HG03108 (cell line): ENCODE results near the gene NAALADL1.
"Not testable (repeated sequence)": the region's sequence is repeated elsewhere in the genome, so short reads cannot be mapped to it uniquely, and the experiment has no call there.

Experiments
- ATAC-seq: cut with Tn5 transposase; IDR thresholded peaks from one replicate; pipeline ENCODE4 v1.9.1; 2021; ENCODE audit warnings: moderate library complexity; ENCODE audit not compliant: unreplicated experiment

The NAALADL1 gene

DNA sequence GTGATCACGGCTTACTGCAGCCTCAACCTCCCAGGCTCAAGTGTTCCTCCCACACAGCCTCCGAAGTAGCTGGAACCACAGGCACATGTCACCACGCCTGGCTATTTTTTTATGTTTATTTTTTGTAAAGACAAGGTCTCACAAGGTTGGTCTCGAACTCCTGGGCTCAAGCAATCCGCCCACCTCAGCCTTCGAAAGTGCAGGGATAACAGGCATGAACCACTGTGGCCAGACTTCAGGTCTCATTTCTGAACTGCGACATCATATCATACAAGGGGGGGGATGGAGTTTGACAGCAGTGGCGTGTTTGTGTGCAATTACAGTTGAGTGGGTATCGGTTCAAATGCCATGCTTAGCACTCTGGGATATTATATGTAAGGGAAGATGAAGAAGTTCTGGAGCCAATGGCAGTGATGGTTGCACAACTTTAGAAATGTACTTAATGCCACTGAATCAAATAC, 6.9 kb downstream of the NAALADL1 start:
- ATAC-seq, result no peak

DNA sequence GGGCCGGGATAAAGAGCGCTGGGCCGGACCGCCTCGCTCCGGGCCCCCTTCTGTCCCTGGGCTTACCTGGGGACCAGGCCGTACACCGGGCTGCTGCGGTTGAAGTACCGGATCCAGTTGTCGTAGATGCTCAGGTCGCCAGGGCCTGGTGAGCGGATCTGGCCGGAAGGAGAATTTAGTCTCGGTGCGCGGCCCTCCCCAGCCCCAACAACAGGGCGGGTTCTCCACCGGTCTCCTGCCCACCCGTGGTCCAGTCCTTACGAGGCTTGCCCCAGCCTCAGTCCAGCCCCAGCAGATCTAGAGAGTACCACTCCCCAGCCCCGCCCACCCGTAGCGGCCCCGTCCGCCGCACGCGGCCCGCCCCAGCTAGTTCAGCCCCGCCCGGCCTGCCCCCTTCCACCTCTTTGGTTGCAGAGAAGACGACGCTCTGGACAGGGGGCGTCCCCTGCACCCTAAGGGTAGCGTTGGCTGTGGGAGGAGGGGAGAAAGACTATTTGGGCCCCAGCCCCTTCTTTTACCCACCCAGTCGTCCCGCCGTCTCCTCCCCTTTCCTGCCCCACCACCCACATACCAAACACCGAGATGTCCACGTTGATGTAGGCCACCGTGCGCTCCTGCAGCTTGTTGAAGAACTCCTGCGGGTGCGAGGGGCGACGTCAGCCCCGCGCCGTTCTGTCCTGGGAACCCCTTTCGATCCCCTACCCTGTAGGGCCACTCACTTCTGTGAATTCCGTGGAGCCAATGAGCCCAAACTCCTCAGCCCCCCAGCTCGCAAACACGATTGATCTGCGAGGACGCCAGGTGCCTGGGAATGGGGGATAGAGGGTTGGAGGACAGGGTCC, 10.6 kb downstream of the NAALADL1 start:
- no peak for ATAC-seq

DNA sequence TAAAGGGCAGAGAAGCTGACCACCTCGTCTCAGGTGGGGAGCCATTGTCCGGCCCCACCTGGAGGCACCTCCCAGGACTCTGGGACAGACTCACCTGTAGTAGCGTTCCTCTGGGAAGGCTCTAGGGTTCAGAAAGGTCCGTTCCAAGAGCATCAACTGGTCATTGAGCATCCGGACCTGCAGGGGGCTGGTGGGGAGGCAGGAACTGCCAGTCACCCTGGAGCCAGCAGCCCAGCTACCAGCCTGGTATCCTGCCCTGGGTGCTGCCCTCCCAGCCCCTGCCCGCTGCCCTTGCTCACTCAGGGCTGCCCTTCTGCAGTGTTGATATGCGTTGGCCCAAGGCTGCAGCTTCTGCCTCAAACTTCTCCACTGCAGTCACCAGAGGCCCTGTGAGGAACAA, 12.6 kb downstream of the NAALADL1 start:
- ATAC-seq, result no peak

DNA sequence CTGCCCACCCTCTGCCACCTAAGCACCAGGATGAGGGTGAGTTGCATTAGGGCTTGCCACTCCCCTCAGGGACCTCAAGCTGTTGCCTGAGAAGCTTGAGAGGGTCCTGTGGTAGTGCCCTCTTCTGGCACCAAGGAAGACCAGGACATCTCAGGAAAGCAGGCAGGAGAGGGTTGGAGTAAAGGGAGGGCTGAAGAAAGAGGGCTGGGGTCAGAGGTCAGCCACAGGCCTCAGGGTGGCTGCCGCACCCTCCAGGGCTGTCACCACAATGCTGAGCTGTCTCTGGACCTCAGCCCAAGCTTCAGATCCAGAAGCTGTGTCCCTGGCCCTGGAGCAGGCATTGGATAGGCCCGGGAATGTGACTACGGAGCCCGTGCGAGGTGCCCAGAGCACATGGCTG, 13.3 kb downstream of the NAALADL1 start:
- ATAC-seq, result no peak

DNA sequence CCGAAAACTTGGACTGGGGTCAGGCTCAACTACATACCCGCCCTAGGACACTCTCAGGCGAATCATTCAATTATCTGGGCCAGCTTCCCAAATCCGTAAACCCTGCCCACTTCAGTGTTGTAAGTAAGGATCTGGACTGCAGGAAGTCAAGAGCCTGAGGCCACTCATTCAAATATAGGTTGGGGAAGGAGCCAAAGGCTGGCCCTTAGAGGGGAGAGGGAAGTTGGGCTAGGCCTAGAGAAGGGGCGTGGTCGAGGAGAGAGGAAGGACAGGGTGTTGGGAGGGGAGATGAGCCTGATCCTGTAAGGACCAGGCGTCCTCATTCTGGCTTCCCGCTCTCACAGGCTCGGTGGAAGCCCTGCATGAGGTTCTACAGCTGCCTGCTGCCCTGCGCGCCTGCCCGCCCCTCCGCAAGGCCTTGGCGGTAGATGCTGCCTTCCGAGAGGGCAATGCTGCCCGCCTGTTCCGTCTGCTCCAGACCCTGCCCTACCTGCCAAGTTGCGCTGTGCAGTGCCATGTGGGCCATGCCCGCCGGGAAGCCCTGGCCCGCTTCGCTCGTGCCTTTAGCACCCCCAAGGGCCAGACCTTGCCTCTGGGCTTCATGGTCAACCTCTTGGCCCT, 14.4 kb downstream of the NAALADL1 start:
- no peak for ATAC-seq

DNA sequence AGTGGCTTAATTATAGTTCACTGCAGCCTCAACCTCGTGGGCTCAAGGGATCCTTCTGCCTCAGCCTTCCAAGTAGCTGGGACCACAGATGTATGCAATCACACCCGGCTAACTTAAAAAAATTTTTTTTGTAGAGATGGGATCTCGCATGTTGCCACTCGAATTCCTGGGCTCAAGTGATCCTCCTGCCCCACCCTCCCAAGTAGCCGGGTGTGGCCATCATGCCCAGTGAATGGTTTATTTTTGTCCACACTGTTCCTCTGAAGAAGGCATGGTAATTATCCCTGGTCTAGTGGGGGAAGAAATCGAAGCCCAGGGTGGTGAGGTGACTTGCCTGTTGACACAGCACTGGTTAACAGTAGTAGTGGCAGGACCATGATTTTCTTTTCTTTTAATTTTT, 15.5 kb downstream of the NAALADL1 start:
- no peak for ATAC-seq

DNA sequence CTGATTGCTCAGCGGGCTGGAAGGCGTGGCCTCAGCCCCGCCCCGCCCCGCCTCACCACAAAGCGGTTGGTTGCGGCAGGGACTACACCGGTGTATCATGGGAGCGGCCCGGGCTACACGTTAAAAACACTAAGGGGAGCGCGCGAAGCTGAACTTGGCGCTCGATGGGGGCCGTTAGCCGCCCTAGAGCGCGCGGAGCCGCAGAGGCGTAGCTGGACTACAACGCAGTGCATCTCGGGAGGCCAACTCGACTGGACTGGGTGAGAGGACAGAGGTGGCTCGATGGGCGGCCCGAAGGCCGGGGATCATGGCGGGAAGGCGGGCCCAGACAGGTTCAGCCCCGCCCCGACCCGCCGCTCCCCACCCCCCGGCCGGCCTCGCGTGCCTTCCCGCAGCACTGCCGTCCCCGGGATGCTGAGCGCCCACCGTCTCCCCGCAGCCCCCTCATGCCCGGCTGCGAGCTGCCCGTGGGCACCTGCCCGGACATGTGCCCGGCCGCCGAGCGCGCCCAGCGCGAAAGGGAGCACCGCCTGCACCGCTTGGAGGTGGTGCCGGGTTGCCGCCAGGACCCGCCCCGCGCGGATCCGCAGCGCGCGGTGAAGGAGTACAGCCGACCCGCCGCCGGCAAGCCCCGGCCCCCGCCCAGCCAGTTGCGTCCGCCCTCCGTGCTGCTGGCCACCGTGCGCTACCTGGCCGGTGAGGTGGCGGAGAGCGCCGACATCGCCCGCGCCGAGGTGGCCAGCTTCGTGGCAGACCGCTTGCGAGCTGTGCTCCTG, 17.3 kb downstream of the NAALADL1 start, which contains the start of gene SAC3D1:
Gene SAC3D1 (plus strand): TSS at position 364 of the 776 bp plus-strand sequence. CDS start 83 bp downstream, at position 447.
- peak; percentile 88 for ATAC-seq

DNA sequence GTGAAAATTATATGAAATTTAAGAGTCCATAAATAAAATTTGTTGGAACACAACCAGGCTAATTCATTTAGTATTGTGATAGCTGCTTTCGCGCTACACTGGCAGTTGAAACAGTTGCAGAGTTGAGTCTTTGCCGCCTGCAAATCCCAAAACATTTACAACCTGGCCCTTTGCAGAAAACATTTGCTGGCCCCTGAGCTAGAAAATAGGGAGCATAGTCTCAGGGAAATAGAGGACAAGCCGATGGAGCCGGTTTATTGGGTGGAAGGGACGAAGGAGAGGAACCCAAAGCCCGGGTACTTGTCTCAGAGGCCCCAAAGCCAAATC, 17.9 kb downstream of the NAALADL1 start:
- no peak for ATAC-seq

DNA sequence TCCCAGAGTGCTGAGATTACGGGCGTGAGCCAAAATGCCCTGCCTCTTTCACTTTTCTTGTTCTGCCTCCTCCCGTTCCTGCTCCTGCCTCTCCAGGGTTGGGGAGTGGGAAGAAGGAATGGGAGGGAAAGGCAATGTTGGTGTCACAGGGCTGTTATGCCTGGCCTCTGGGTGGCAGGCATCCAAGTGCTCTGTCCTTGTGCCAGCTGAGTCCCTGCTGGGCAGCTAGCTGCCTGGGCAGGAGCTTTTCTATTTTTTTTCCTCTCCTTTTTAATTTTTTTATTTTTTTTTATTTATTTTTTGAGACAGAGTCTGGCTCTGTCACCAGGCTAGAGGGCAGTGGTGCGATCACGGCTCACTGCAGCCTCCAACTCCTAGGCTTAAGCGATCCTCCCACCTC, 21.4 kb downstream of the NAALADL1 start:
- ATAC-seq, result no peak

DNA sequence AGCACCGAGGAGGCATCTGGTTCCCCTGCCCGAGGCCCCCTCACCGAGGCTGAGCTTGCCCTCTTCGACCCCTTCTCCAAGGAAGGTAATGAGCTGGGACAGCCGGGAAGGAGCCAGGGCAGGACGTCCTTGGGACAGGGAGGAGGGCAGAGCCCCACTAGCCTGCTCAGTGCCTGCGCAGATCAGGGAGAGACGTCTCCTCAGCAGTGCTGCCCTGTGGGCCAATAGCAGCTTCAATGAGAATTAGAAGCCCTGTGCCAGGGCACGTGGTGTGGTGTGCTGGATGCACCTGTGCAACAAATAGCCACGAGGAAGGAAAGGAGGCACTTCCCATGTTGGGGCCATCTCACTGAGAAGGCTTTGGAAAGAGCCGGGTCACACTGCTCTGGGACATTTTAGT, 22.8 kb downstream of the NAALADL1 start:
- ATAC-seq, result no peak

DNA sequence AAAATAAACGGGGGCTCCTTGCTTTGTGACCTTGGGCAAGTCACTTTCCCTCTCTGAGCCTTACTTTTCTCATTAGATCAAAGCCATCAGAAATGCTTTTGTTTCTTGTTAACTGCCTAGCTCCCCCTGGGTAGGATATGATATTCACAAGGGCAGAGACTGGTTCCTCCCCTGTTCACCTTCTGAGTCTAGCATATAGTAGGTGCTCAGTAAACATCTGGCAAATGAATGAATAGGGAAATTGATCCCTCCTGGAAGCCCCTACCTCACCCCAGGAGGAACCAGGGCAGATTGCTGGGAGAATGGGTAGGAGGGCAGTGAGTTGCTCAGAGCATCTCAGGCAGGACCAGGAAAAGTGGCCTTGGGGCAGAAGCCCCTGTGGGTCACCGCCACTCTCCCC, 23.9 kb downstream of the NAALADL1 start:
- ATAC-seq, result no peak

DNA sequence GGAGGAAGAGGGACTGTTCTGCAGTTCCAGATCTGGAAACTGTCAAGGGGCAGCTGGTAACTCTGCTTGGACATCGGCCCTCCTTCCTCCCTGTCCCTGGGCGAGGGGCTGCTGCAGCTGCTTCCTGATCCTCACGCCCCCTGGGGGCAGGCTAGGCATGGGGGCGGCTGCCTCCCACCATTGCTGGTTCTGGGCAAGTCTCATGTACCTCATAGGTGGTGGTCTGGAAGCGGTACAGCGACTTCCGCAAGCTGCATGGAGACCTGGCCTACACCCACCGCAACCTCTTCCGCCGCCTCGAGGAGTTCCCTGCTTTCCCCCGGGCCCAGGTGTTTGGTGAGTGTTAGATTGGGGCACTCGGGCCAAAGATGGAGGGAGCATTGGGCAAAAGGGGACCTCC, 26.1 kb downstream of the NAALADL1 start:
- no peak for ATAC-seq

DNA sequence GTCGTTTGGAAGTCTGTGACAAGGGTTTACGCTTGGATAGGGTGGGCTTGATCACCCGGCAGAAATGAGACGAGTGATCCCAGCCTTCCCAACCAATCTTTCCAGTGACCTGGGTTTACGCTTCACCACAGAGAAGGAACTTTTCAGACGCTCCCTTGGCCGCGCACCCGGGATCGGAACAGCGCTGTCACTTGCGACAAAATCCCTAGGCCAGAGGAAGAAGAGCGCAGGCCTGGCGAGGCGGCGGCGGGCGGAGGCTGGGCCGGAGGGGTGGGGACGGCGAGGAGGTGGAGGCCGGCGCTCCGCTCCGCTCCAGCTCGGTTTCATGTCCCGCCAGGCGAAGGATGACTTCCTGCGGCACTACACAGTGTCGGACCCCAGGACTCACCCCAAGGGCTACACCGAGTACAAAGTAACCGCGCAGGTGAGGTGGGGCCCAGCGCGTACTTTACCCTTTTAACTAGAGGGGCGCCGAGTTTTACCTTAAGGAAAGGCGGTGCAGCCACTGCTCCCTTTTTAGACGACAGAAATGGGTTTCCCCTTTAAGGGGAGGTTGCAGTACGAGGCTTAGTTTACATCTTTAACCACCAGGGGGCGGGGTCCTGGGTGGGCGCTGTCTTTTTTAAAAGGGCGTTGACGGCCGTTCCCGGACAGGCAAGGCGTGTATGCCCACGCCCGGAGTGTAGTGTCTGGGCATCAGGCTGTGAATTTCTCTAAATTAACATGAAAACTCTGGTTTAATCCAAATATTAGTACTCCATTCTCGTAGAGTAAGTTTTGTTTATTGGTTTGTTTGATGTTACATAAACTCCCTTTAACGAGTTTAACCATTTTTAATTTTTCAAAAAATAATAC, 30.9 kb downstream of the NAALADL1 start, which contains the start of gene SNX15:
Gene SNX15 (plus strand): TSS at position 227 of the 855 bp plus-strand sequence. CDS start 99 bp downstream, at position 326.
- peak; percentile 86 for ATAC-seq

DNA sequence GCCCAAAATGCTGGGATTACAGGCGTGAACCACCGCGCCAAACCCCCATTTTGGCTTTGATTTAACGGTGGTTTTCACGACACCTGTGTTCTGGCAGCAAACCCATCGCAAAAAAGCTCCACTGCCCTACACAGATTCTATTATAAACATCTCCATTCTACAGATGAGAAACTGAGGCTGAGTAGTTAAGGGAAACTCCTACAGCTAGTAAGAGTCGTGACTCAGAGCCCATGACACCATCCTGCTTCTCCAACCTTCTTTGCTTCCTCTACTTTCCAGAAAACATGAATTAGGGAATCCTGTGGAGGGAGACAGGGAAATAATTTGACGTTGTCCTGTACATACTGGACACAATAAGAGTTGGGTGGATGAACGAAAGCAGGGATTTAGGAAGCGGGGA, 31.5 kb downstream of the NAALADL1 start:
- ATAC-seq, result no peak

DNA sequence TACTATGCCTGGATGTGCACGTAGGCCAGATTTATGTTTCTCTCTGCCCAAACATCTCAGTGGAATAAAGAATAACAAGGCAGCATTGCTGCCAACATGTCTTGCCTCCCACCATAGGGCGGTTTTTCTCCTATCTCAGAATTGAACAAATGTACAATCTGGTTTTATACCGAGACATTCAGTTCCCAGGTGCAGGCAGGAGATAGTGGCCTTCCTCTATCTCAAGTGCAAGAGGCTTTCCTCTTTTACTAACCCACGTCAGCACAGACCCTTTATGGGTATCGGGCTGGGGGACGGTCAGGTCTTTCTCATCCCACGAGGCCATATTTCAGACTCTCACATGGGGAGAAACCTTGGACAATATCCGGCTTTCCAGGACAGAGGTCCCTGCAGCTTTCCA, 34.9 kb downstream of the NAALADL1 start:
- not testable (repeated sequence) for ATAC-seq

DNA sequence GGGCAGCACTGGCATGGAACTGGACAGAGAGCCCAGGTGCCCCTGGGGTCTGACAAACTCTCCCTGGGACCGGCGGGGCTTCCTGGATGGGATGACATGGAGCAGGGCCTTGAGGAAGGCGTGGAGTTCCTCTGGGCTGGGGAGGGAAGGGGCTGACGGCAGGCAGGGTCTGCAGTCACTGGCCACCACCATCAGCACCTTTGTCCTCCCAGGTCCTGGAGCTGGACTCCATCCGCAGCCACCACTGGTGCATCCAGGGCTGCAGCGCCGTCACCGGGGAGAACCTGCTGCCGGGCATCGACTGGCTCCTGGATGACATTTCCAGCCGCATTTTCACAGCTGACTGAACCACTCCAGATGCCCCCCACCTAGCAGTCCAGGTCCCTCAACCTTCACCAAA, 36.8 kb downstream of the NAALADL1 start:
- no peak for ATAC-seq

DNA sequence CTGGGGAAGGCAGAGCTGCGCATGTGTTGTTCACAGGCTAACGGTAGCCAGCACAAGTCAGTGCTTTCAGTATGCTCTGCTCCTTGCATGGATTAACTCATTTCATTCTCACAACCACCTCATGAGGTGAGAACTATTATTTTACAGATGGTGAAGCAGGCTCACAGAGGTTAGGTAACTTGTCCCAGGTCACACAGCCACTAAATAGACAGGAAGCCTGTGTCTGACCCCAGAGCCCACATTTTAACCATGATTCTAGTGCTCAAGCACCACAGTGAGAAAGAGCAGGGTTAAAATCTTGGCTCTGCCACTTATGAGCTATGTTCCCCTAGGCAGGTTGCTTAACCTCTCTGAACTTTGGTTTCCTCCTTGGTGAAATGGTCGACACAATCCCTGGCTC, 37.4 kb downstream of the NAALADL1 start:
- ATAC-seq, result no peak

DNA sequence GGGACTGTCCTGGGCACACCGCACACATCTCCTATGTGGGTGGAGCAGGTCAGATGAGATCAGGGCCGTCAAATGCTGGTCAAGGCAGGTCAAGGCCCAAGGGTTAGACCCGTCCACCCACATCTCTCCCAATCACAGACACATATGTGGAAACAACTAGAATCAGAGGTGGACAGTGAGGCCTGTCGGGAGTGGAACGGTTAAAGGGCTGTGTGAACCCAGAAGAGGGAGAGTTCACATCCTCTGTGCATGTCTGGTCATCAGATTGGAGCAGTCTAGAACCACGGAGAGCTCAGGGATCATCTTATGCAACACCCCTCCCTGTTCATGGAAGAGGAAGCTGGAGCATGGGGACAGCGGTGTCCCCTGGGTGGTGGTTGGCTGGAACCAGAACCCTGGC, 38.5 kb downstream of the NAALADL1 start:
- ATAC-seq, result no peak

DNA sequence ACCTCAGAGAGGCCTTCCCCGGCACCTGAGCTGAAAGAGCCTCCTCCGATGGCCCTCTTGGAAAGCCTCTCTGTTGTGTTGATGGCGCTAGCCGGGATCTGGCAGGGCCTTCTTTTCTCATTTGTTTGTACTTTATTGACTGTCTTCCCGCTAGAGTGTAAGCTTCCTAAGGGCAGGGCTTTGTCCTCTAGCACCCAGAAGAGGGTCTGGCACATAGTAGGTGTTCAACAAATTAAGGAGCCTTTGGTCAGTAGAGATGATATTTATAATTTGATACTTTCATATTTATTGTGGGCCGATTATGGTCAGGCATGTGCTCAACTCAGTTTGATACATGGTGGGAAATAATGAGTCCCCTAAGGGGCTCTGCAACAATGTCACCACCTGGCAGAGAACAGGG, 40.4 kb downstream of the NAALADL1 start:
- ATAC-seq, result no peak

DNA sequence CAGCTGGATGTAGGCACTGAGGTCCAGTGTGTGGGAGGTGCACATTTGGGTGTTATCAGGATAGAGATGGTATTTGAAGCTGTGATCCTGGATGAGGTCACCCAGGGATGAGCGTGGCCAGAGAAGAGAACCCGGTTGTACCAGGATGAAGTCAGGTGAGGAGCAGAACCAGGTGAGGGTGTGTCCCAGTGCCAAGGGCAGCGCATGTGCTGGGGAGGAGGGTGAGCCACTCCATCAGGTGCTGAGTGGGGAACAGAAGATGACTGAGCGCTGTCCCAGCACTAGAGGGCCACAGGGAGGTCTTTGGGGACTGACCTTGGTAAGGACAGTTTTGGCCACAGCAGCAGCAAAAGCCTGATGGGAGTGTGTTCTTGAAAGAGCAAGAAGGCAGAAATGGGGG, 41.6 kb downstream of the NAALADL1 start:
- ATAC-seq, result no peak
